Transverse colon (tissue), 4 donors: Measurements from ENCODE around the gene DCLRE1B.

ENCODE experiments used
- CTCF ChIP-seq, 5 experiments: fragments of 200-600 bp in 3 of 5; fragments of 450-650 bp in 2 of 5; sonication (generic) in 3 of 5; IDR thresholded peaks; 1 replicate in 2 of 5; 2 replicates in 3 of 5; pipeline ENCODE4 v1.5.1; 2016 to 2017; ENCODE audit warnings: antibody characterized with exemption in 5 of 5, inconsistent platforms in 3 of 5, mild to moderate bottlenecking in 2 of 5, moderate library complexity in 1 of 5
- EP300 ChIP-seq: sonication (generic); formaldehyde crosslinking; IDR thresholded peaks from one replicate; pipeline ENCODE4 v1.6.1; 2017; ENCODE audit warnings: antibody characterized with exemption, low read depth
- POLR2A ChIP-seq: fragments of 450-650 bp; IDR thresholded peaks from one replicate; pipeline ENCODE4 v1.6.1; 2016; ENCODE audit warnings: antibody characterized with exemption, mild to moderate bottlenecking, moderate library complexity
- POLR2AphosphoS5 ChIP-seq, 3 donors: sonication (generic); formaldehyde crosslinking; IDR thresholded peaks; one replicate each; pipeline ENCODE4 v1.6.1; 2016; ENCODE audit warnings: antibody characterized with exemption in 3 of 3

- TF ChIP-seq CTCF (IDR thresholded peaks at IDR 0.05) (no peak), POLR2A (no peak), EP300 (no peak), POLR2AphosphoS5 (IDR thresholded peaks at IDR 0.05) (no peak)
These were observed 49.3 kb upstream of the DCLRE1B start for GRCh38 chr1:113855630-113856400.
